Glutamatergic neuron (in vitro differentiated cells): Measurements from ENCODE around the gene DOC2A. TPM values are rescaled to one million over a fixed set of nuclear protein-coding genes. Genes with fewer than 3 reads are reported as not detected.
"Not testable (repeated sequence)": the region's sequence is repeated elsewhere in the genome, so short reads cannot be mapped to it uniquely, and the experiment has no call there.

Experiments
- DNase-seq: peaks from one replicate; pipeline ENCODE4 v3.0.0; 2022
- H3K27ac Mint-ChIP-seq: one replicate; pipeline ENCODE4 v1.8.0; 2020; ENCODE audit warnings: mild to moderate bottlenecking, mixed read lengths, inconsistent platforms; ENCODE audit not compliant: unreplicated experiment
- H3K27me3 Mint-ChIP-seq: one replicate; pipeline ENCODE4 v1.8.0; 2020; ENCODE audit warnings: mild to moderate bottlenecking, moderate library complexity, mixed read lengths, inconsistent platforms; ENCODE audit not compliant: unreplicated experiment
- H3K36me3 Mint-ChIP-seq: one replicate; pipeline ENCODE4 v1.8.0; 2020; ENCODE audit warnings: mild to moderate bottlenecking, mixed read lengths, inconsistent platforms; ENCODE audit not compliant: unreplicated experiment
- H3K4me1 Mint-ChIP-seq: one replicate; pipeline ENCODE4 v1.8.0; 2020; ENCODE audit warnings: mild to moderate bottlenecking, low read depth, mixed read lengths, inconsistent platforms; ENCODE audit not compliant: unreplicated experiment
- H3K4me3 Mint-ChIP-seq: one replicate; pipeline ENCODE4 v1.8.0; 2020; ENCODE audit warnings: mild to moderate bottlenecking, mixed read lengths, inconsistent platforms; ENCODE audit not compliant: unreplicated experiment
- H3K9me3 Mint-ChIP-seq: one replicate; pipeline ENCODE4 v1.8.0; 2020; ENCODE audit warnings: mild to moderate bottlenecking, moderate library complexity, mixed read lengths, inconsistent platforms; ENCODE audit not compliant: unreplicated experiment
- total RNA-seq: library from RNA; stranded (reverse); fragmentation: NEBNext Ultra II Directional; extraction: Animal tissue kit (Norgen Biotek cat#: 25700); gene quantifications from one replicate; pipeline ENCODE4 v1.2.1, GENCODE V29; 2021; ENCODE audit not compliant: unreplicated experiment
- TF ChIP-seq, protein P1 (sequence below): fragments of 200-600 bp; sonication (generic); IDR thresholded peaks from one replicate; pipeline ENCODE4 v1.5.0; 2021; ENCODE audit not compliant: partially characterized antibody, unreplicated experiment

The DOC2A gene
- total RNA-seq, 1 donor from 2014 or later: 4.2 TPM

- TF ChIP-seq, protein P1, sequence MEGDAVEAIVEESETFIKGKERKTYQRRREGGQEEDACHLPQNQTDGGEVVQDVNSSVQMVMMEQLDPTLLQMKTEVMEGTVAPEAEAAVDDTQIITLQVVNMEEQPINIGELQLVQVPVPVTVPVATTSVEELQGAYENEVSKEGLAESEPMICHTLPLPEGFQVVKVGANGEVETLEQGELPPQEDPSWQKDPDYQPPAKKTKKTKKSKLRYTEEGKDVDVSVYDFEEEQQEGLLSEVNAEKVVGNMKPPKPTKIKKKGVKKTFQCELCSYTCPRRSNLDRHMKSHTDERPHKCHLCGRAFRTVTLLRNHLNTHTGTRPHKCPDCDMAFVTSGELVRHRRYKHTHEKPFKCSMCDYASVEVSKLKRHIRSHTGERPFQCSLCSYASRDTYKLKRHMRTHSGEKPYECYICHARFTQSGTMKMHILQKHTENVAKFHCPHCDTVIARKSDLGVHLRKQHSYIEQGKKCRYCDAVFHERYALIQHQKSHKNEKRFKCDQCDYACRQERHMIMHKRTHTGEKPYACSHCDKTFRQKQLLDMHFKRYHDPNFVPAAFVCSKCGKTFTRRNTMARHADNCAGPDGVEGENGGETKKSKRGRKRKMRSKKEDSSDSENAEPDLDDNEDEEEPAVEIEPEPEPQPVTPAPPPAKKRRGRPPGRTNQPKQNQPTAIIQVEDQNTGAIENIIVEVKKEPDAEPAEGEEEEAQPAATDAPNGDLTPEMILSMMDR: no peak
- H3K27ac Mint-ChIP-seq: no peak overlapping the region
- H3K27me3 Mint-ChIP-seq: peaks cover 6% of the 10 kb centered on the region
- no peak for DNase-seq
- H3K9me3 Mint-ChIP-seq: no peaks in the 10 kb centered on the region
- peaks cover 5% of the 10 kb centered on the region for H3K4me1 Mint-ChIP-seq
- H3K4me3 Mint-ChIP-seq: no peak overlapping the region
- no peaks in the 10 kb centered on the region for H3K36me3 Mint-ChIP-seq
These were observed 5.9 kb upstream of the DOC2A start for GRCh38 chr16:30016555-30017276.

- not testable (repeated sequence) for H3K4me1 Mint-ChIP-seq, DNase-seq, H3K4me3 Mint-ChIP-seq, H3K36me3 Mint-ChIP-seq, H3K27ac Mint-ChIP-seq, H3K27me3 Mint-ChIP-seq, H3K9me3 Mint-ChIP-seq
These were observed 4.6 kb upstream of the DOC2A start for GRCh38 chr16:30015450-30015849.

GRCh38 chr16:30012598-30012997 is 1.8 kb upstream of the DOC2A start:
- peaks cover 13% of the 10 kb centered on the region for H3K27me3 Mint-ChIP-seq
- not testable (repeated sequence) for H3K4me1 Mint-ChIP-seq, DNase-seq, H3K9me3 Mint-ChIP-seq, H3K4me3 Mint-ChIP-seq, H3K27ac Mint-ChIP-seq, H3K36me3 Mint-ChIP-seq

GRCh38 chr16:30011714-30012504 is 1.1 kb upstream of the DOC2A start:
- H3K9me3 Mint-ChIP-seq: peaks cover 5% of the 10 kb centered on the region
- no peak for DNase-seq
- peak overlapping the region; percentile 91 for H3K4me3 Mint-ChIP-seq
- peaks cover 2% of the 10 kb centered on the region for H3K4me1 Mint-ChIP-seq
- peak overlapping the region; percentile 70 for H3K27ac Mint-ChIP-seq
- TF ChIP-seq, protein P1: no peak
- H3K36me3 Mint-ChIP-seq: no peaks in the 10 kb centered on the region
- peaks cover 10% of the 10 kb centered on the region for H3K27me3 Mint-ChIP-seq

DNA sequence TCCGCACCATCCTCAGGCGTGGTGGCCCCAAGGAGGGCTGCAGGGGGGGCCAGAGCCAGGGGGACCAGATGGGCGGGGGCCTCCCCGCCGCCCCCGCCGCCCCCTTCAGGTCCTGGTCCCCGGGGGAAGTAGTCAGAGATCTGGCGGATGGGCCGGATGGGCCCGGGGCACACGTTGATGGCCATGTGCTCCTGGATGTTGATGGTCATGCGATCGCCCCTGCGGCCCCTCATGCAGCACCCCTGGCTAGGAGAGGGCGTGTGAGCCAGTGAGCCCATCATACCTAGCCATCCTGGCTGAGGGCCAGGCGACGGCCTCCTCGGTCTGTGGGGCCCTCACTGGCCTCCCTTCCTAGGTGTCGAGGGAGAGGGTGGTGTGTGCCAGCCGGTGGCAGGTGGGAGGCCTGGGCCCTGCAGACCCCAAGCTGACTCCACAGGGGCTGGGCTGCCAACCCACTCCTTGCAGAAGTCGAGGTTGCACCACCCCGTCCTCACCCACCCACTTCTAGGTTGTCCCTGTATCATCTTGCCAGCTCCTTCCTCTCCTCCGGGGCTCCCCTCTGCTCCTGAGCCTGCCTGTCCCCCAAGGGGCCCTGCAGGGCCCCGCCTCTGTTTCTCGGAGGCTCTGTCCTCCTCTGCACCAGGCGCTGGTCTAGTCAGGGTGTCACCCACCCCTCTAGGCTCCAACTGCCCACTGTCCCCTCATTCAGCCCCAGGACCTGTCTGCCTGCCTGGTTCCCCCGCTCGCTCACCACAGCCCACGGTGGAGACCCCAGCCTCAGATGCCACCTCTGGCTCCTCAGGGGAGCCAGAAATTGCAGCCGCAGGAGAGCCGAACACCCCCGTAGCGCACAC is 610 bp downstream of the DOC2A start:
- peaks cover 4% of the 10 kb centered on the region for H3K4me1 Mint-ChIP-seq
- no peak for DNase-seq
- peak overlapping the region; percentile 84 for H3K4me3 Mint-ChIP-seq
- no peak overlapping the region for H3K27ac Mint-ChIP-seq
- no peaks in the 10 kb centered on the region for H3K36me3 Mint-ChIP-seq
- TF ChIP-seq, protein P1: no peak
- H3K9me3 Mint-ChIP-seq: peaks cover 5% of the 10 kb centered on the region
- H3K27me3 Mint-ChIP-seq: peaks cover 10% of the 10 kb centered on the region
